Measurements from ENCODE around the gene AP2B1. TPM values are rescaled to one million over a fixed set of nuclear protein-coding genes. Genes with fewer than 3 reads are reported as not detected.

AP2B1 gene
- total RNA-seq, 1 experiment from 2014 or later: 82.7 TPM

GRCh38 chr17:35578929-35579432 is 8.1 kb upstream of the AP2B1 start:
- Histone ChIP-seq H3K9me2 (replicated peaks; ENCODE audit: insufficient read depth, low read length) (no peaks in the 10 kb centered on the region), H3K27me3 (ENCODE audit: low read length) (no peaks in the 10 kb centered on the region), H3K4me2 (ENCODE audit: low read depth, low read length, poor library complexity, severe bottlenecking) (peak overlapping the region; percentile 97), H3K4me1 (ENCODE audit: low read length) (peaks cover 28% of the 10 kb centered on the region), H4K20me1 (ENCODE audit: insufficient read depth, low read depth, low read length) (no peaks in the 10 kb centered on the region), H3K9me3 (ENCODE audit: low read length) (no peaks in the 10 kb centered on the region), H2AFZ (ENCODE audit: low read length) (peak overlapping the region; percentile 40; the same call in 1 of the 2 replicates), H3K9ac (ENCODE audit: low read length) (peak overlapping the region; percentile 90), H3K27ac (ENCODE audit: low read length) (peak overlapping the region; percentile 72), H3K4me3 (ENCODE audit: low read length) (peak overlapping the region; percentile 86), H3K36me3 (ENCODE audit: insufficient read depth, low read length) (peaks cover 18% of the 10 kb centered on the region; the same call in 1 of the 2 replicates), H3K79me2 (ENCODE audit: low read length) (peaks cover 21% of the 10 kb centered on the region)
- peak; percentile 64 for DNase-seq

GRCh38 chr17:35584061-35584460 is 3.1 kb upstream of the AP2B1 start:
- H3K4me3 ChIP-seq (ENCODE audit: low read length): no peak overlapping the region
- H3K9me3 ChIP-seq (ENCODE audit: low read length): no peaks in the 10 kb centered on the region
- H3K9ac ChIP-seq (ENCODE audit: low read length): no peak overlapping the region
- peaks cover 25% of the 10 kb centered on the region for H3K4me1 ChIP-seq (ENCODE audit: low read length)
- no peaks in the 10 kb centered on the region for H3K9me2 ChIP-seq (replicated peaks; ENCODE audit: insufficient read depth, low read length)
- no peaks in the 10 kb centered on the region for H3K36me3 ChIP-seq (ENCODE audit: insufficient read depth, low read length)
- H4K20me1 ChIP-seq (ENCODE audit: insufficient read depth, low read depth, low read length): no peaks in the 10 kb centered on the region
- peaks cover 21% of the 10 kb centered on the region for H3K79me2 ChIP-seq (ENCODE audit: low read length)
- H3K27ac ChIP-seq (ENCODE audit: low read length): no peak overlapping the region
- H3K4me2 ChIP-seq (ENCODE audit: low read depth, low read length, poor library complexity, severe bottlenecking): no peak overlapping the region
- H3K27me3 ChIP-seq (ENCODE audit: low read length): no peaks in the 10 kb centered on the region
- 0 out of 2 replicates have a peak overlapping the region, but pooled peaks have one; percentile 15 for H2AFZ ChIP-seq (ENCODE audit: low read length)
- no peak for DNase-seq

GRCh38 chr17:35586569-35587073 is 501 bp upstream of the AP2B1 start:
- Histone ChIP-seq H3K4me3 (ENCODE audit: low read length) (peak overlapping the region; percentile 85), H3K36me3 (ENCODE audit: insufficient read depth, low read length) (no peaks in the 10 kb centered on the region; the same call in 1 of the 2 replicates), H4K20me1 (ENCODE audit: insufficient read depth, low read depth, low read length) (no peaks in the 10 kb centered on the region), H3K9me2 (replicated peaks; ENCODE audit: insufficient read depth, low read length) (no peaks in the 10 kb centered on the region), H3K27ac (ENCODE audit: low read length) (peak overlapping the region; percentile 71), H3K4me1 (ENCODE audit: low read length) (peaks cover 24% of the 10 kb centered on the region), H3K4me2 (ENCODE audit: low read depth, low read length, poor library complexity, severe bottlenecking) (peak overlapping the region; percentile 90), H3K27me3 (ENCODE audit: low read length) (no peaks in the 10 kb centered on the region), H3K9ac (ENCODE audit: low read length) (peak overlapping the region; percentile 81), H2AFZ (ENCODE audit: low read length) (peak overlapping the region; percentile 63; the same call in 1 of the 2 replicates), H3K9me3 (ENCODE audit: low read length) (no peaks in the 10 kb centered on the region), H3K79me2 (ENCODE audit: low read length) (peaks cover 43% of the 10 kb centered on the region)
- DNase-seq: no peak

- Histone ChIP-seq H3K36me3 (ENCODE audit: insufficient read depth, low read length) (no peaks in the 10 kb centered on the region; the same call in 1 of the 2 replicates), H4K20me1 (ENCODE audit: insufficient read depth, low read depth, low read length) (no peaks in the 10 kb centered on the region), H3K9me2 (replicated peaks; ENCODE audit: insufficient read depth, low read length) (no peaks in the 10 kb centered on the region), H3K9me3 (ENCODE audit: low read length) (no peaks in the 10 kb centered on the region), H3K4me2 (ENCODE audit: low read depth, low read length, poor library complexity, severe bottlenecking) (peak overlapping the region; percentile 90), H3K79me2 (ENCODE audit: low read length) (peaks cover 60% of the 10 kb centered on the region), H3K4me3 (ENCODE audit: low read length) (peak overlapping the region; percentile 85), H3K27me3 (ENCODE audit: low read length) (no peaks in the 10 kb centered on the region), H3K27ac (ENCODE audit: low read length) (peak overlapping the region; percentile 21; the same call in 1 of the 2 replicates), H3K9ac (ENCODE audit: low read length) (peak overlapping the region; percentile 81), H2AFZ (ENCODE audit: low read length) (no peak overlapping the region), H3K4me1 (ENCODE audit: low read length) (peaks cover 24% of the 10 kb centered on the region)
- DNase-seq: no peak
Observed at GRCh38 chr17:35588196-35588920, 1.2 kb downstream of the AP2B1 start.

- no peaks in the 10 kb centered on the region for H3K4me1 ChIP-seq (ENCODE audit: low read length)
- peaks cover 70% of the 10 kb centered on the region for H3K79me2 ChIP-seq (ENCODE audit: low read length)
- no peaks in the 10 kb centered on the region for H3K9me3 ChIP-seq (ENCODE audit: low read length)
- no peaks in the 10 kb centered on the region for H4K20me1 ChIP-seq (ENCODE audit: insufficient read depth, low read depth, low read length)
- DNase-seq: no peak
- H3K27me3 ChIP-seq (ENCODE audit: low read length): no peaks in the 10 kb centered on the region
- no peak overlapping the region for H3K4me2 ChIP-seq (ENCODE audit: low read depth, low read length, poor library complexity, severe bottlenecking)
- H3K27ac ChIP-seq (ENCODE audit: low read length): no peak overlapping the region
- no peak overlapping the region for H3K9ac ChIP-seq (ENCODE audit: low read length)
- no peak overlapping the region for H3K4me3 ChIP-seq (ENCODE audit: low read length)
- peaks cover 44% of the 10 kb centered on the region for H3K36me3 ChIP-seq (ENCODE audit: insufficient read depth, low read length)
- H2AFZ ChIP-seq (ENCODE audit: low read length): no peak overlapping the region
- H3K9me2 ChIP-seq (replicated peaks; ENCODE audit: insufficient read depth, low read length): no peaks in the 10 kb centered on the region
Observed at GRCh38 chr17:35596072-35596471, 8.9 kb downstream of the AP2B1 start.

GRCh38 chr17:35596530-35597233 is 9.6 kb downstream of the AP2B1 start:
- H3K27me3 ChIP-seq (ENCODE audit: low read length): no peaks in the 10 kb centered on the region
- H3K9me2 ChIP-seq (replicated peaks; ENCODE audit: insufficient read depth, low read length): no peaks in the 10 kb centered on the region
- H3K36me3 ChIP-seq (ENCODE audit: insufficient read depth, low read length): peaks cover 48% of the 10 kb centered on the region
- H3K79me2 ChIP-seq (ENCODE audit: low read length): peaks cover 68% of the 10 kb centered on the region
- H3K4me3 ChIP-seq (ENCODE audit: low read length): no peak overlapping the region
- no peak overlapping the region for H2AFZ ChIP-seq (ENCODE audit: low read length)
- no peak overlapping the region for H3K4me2 ChIP-seq (ENCODE audit: low read depth, low read length, poor library complexity, severe bottlenecking)
- no peak overlapping the region for H3K9ac ChIP-seq (ENCODE audit: low read length)
- H3K4me1 ChIP-seq (ENCODE audit: low read length): no peaks in the 10 kb centered on the region
- no peak for DNase-seq
- H4K20me1 ChIP-seq (ENCODE audit: insufficient read depth, low read depth, low read length): no peaks in the 10 kb centered on the region
- no peak overlapping the region for H3K27ac ChIP-seq (ENCODE audit: low read length)
- no peaks in the 10 kb centered on the region for H3K9me3 ChIP-seq (ENCODE audit: low read length)

- no peaks in the 10 kb centered on the region for H4K20me1 ChIP-seq (ENCODE audit: insufficient read depth, low read depth, low read length)
- H3K4me3 ChIP-seq (ENCODE audit: low read length): no peak overlapping the region
- H3K4me2 ChIP-seq (ENCODE audit: low read depth, low read length, poor library complexity, severe bottlenecking): no peak overlapping the region
- H3K9ac ChIP-seq (ENCODE audit: low read length): no peak overlapping the region
- no peak overlapping the region for H3K27ac ChIP-seq (ENCODE audit: low read length)
- H3K9me2 ChIP-seq (replicated peaks; ENCODE audit: insufficient read depth, low read length): no peaks in the 10 kb centered on the region
- H3K36me3 ChIP-seq (ENCODE audit: insufficient read depth, low read length): peaks cover 48% of the 10 kb centered on the region
- no peaks in the 10 kb centered on the region for H3K4me1 ChIP-seq (ENCODE audit: low read length)
- H3K9me3 ChIP-seq (ENCODE audit: low read length): no peaks in the 10 kb centered on the region
- no peak for DNase-seq
- H3K27me3 ChIP-seq (ENCODE audit: low read length): no peaks in the 10 kb centered on the region
- H3K79me2 ChIP-seq (ENCODE audit: low read length): peaks cover 60% of the 10 kb centered on the region
- H2AFZ ChIP-seq (ENCODE audit: low read length): no peak overlapping the region
Observed at GRCh38 chr17:35597604-35598003, 10.5 kb downstream of the AP2B1 start.

GRCh38 chr17:35603674-35604073 is 16.6 kb downstream of the AP2B1 start:
- Histone ChIP-seq H4K20me1 (ENCODE audit: insufficient read depth, low read depth, low read length) (no peaks in the 10 kb centered on the region), H3K9me2 (replicated peaks; ENCODE audit: insufficient read depth, low read length) (no peaks in the 10 kb centered on the region), H3K36me3 (ENCODE audit: insufficient read depth, low read length) (peaks cover 45% of the 10 kb centered on the region; the same call in 1 of the 2 replicates), H3K79me2 (ENCODE audit: low read length) (peaks cover 29% of the 10 kb centered on the region), H3K4me3 (ENCODE audit: low read length) (no peak overlapping the region), H3K9me3 (ENCODE audit: low read length) (no peaks in the 10 kb centered on the region), H3K27me3 (ENCODE audit: low read length) (no peaks in the 10 kb centered on the region), H3K9ac (ENCODE audit: low read length) (no peak overlapping the region), H3K27ac (ENCODE audit: low read length) (no peak overlapping the region), H2AFZ (ENCODE audit: low read length) (no peak overlapping the region), H3K4me1 (ENCODE audit: low read length) (no peaks in the 10 kb centered on the region), H3K4me2 (ENCODE audit: low read depth, low read length, poor library complexity, severe bottlenecking) (no peak overlapping the region)
- DNase-seq: no peak

Measured in Karpas-422 (cell line).